Panc1 (cell line): Measurements from ENCODE around the gene LHX3. TPM values are rescaled to one million over a fixed set of nuclear protein-coding genes. Genes with fewer than 3 reads are reported as not detected.

Source experiments
- ATAC-seq: fragments of 200-7000 bp; cut with Tn5 transposase; 2 replicates; pipeline ENCODE4 v1.9.1; 2020; ENCODE audit warnings: mild to moderate bottlenecking, moderate library complexity
- BruUV-seq: library from RNA; stranded (reverse); fragments of 400-500 nt; replicated peaks from 2 replicates; lab custom pipeline; 2021; lab: Mats Ljungman, UMichigan
- CTCF ChIA-PET: fragments of 300-600 bp; sonication (Branson Sonifier 250); formaldehyde crosslinking; loops from one replicate; lab custom pipeline; 2022; ENCODE audit warnings: antibody characterized with exemption; lab: Charles Lee
- POLR2A ChIA-PET: fragments of 300-600 bp; sonication (Branson Sonifier 250); formaldehyde crosslinking; loops from one replicate; lab custom pipeline; 2022; ENCODE audit warnings: antibody characterized with exemption; lab: Charles Lee
- DNase-seq: peaks from one replicate; pipeline ENCODE4 v3.0.0-alpha.2; 2010; ENCODE audit warnings: low read depth, low spot score
- H3K27ac ChIP-seq: 2 replicates; pipeline ENCODE4 v1.5.1; 2011; ENCODE audit warnings: mild to moderate bottlenecking, low read length, inconsistent platforms
- H3K27me3 ChIP-seq: fragments of 200-500 bp; sonication (Bioruptor generic); 2 replicates; pipeline ENCODE4 v1.6.0; 2014; ENCODE audit warnings: low read length, inconsistent platforms; ENCODE audit not compliant: control insufficient read depth, insufficient read depth
- H3K36me3 ChIP-seq: fragments of 200-500 bp; sonication (Bioruptor generic); 2 replicates; pipeline ENCODE4 v1.5.1; 2014; ENCODE audit warnings: inconsistent platforms, mild to moderate bottlenecking, low read length, moderate library complexity; ENCODE audit not compliant: control insufficient read depth, insufficient read depth
- H3K4me1 ChIP-seq: 2 replicates; pipeline ENCODE4 v1.5.1; 2011; ENCODE audit warnings: inconsistent platforms, mild to moderate bottlenecking, low read length, moderate library complexity; ENCODE audit not compliant: control insufficient read depth, insufficient read depth
- H3K4me3 ChIP-seq, 2 experiments: 2 replicates each; pipeline ENCODE4 v1.5.1; 2011 to 2012; ENCODE audit warnings: low read depth in 2 of 2, low read length in 2 of 2, mild to moderate bottlenecking in 2 of 2, inconsistent platforms in 1 of 2, moderate library complexity in 1 of 2
- H3K9me3 ChIP-seq: fragments of 200-500 bp; sonication (Bioruptor generic); 2 replicates; pipeline ENCODE4 v1.5.1; 2014; ENCODE audit warnings: low read depth, mild to moderate bottlenecking, inconsistent platforms, low read length, moderate library complexity; ENCODE audit not compliant: control insufficient read depth, insufficient read depth
- POLR2AphosphoS5 ChIP-seq: IDR thresholded peaks from 2 replicates; pipeline ENCODE4 v1.6.1; 2012; ENCODE audit warnings: mild to moderate bottlenecking, low read depth, low read length, moderate library complexity
- SIN3A ChIP-seq: IDR thresholded peaks from 2 replicates; pipeline ENCODE4 v1.6.1; 2012; ENCODE audit warnings: low read depth, mild to moderate bottlenecking, low read length, moderate library complexity, borderline replicate concordance; ENCODE audit not compliant: insufficient read depth
- TCF7L2 ChIP-seq: IDR thresholded peaks from 2 replicates; pipeline ENCODE4 v1.6.1; 2011; ENCODE audit warnings: mild to moderate bottlenecking, low read depth, low read length, inconsistent platforms
- in situ Hi-C: cut with HindIII; loops from 2 replicates; pipeline ENCODE4 v1.10.0; 2016; ENCODE audit warnings: low sequenced_read_pairs, low pct_unique_long_range_greater_than_20kb
- intact Hi-C: fragments of 100-400 bp; cut with micrococcal nuclease; formaldehyde crosslinking; loops from one replicate; pipeline ENCODE4 v1.10.0; 2022; ENCODE audit not compliant: unreplicated experiment
- total RNA-seq: library from RNA; stranded (reverse); gene quantifications from one replicate; pipeline ENCODE4 v1.2.1, GENCODE V29; 2021; ENCODE audit not compliant: unreplicated experiment
- TF ChIP-seq, protein P1 (sequence below): fragments of 450-650 bp; IDR thresholded peaks from 2 replicates; pipeline ENCODE4 v1.5.1; 2017; ENCODE audit warnings: mild to moderate bottlenecking
- TF ChIP-seq, protein P2 (sequence below), 2 experiments: IDR thresholded peaks; 2 replicates each; pipeline ENCODE4 v1.6.1; 2011 to 2012; ENCODE audit warnings: low read depth in 2 of 2, control low read depth in 1 of 2, low read length in 1 of 2, mild to moderate bottlenecking in 1 of 2, moderate library complexity in 1 of 2; ENCODE audit not compliant: insufficient read depth in 1 of 2

LHX3 gene
- total RNA-seq, 1 experiment from 2014 or later, result 0.13 TPM

DNA sequence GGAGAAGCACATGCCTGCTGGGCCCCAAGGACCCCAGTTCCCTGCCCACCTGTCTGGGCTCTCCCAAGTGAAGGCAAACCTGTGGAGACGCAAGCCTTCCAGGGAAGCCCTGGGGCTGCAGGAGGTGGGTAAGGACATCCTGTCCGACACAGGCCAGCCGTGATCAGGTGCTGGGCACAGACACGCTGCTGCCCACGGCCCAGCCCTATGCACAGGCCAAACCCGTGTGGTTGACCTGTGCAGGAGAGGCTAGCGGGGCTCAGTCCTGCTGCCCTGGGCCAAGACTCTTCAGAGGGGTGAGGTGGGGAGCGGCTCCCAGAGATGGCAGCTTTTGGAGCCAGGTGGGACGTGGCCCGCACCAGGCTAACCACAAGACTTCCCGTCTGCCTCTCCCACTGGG is 14.3 kb downstream of the LHX3 start:
- H3K36me3 ChIP-seq, result no peaks in the 10 kb centered on the region
- no TSS peak for BruUV-seq
- H3K4me1 ChIP-seq, result peaks cover 2% of the 10 kb centered on the region; the same call in 1 of the 2 replicates
- H3K9me3 ChIP-seq, result no peaks in the 10 kb centered on the region
- ATAC-seq (no peak), DNase-seq (no peak)
- H3K4me3 ChIP-seq, result no peak overlapping the region
- in situ Hi-C loops, result no loop called here
- ChIA-PET CTCF (no interaction called here), POLR2A (no interaction called here)
- H3K27ac ChIP-seq, result no peak overlapping the region
- TF ChIP-seq, protein P1, sequence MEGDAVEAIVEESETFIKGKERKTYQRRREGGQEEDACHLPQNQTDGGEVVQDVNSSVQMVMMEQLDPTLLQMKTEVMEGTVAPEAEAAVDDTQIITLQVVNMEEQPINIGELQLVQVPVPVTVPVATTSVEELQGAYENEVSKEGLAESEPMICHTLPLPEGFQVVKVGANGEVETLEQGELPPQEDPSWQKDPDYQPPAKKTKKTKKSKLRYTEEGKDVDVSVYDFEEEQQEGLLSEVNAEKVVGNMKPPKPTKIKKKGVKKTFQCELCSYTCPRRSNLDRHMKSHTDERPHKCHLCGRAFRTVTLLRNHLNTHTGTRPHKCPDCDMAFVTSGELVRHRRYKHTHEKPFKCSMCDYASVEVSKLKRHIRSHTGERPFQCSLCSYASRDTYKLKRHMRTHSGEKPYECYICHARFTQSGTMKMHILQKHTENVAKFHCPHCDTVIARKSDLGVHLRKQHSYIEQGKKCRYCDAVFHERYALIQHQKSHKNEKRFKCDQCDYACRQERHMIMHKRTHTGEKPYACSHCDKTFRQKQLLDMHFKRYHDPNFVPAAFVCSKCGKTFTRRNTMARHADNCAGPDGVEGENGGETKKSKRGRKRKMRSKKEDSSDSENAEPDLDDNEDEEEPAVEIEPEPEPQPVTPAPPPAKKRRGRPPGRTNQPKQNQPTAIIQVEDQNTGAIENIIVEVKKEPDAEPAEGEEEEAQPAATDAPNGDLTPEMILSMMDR, result no peak
- TF ChIP-seq POLR2AphosphoS5, result no peak
- no peak for TF ChIP-seq TCF7L2
- intact Hi-C loops, result no loop called here
- no peaks in the 10 kb centered on the region; the same call in 1 of the 2 replicates for H3K27me3 ChIP-seq

DNA sequence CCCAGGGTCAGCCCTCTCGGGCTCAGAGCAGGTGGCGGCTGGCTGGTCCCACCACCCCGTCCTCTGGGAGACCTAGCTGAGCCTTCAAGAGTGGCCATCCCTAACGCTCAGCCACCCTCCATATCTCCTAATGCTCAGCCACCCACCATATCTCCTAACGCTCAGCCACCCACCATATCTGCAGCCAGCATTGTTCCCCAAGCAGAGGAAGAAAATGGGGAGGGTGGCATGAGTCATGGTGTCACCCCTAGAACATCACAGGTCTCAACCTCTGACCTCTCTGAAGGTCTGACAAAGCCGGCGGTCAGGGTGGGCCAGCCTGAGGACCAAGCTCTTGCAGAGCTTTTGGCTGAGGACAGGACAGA is 14.7 kb downstream of the LHX3 start:
- Histone ChIP-seq H3K27ac (no peak overlapping the region), H3K36me3 (no peaks in the 10 kb centered on the region), H3K4me3 (no peak overlapping the region), H3K9me3 (no peaks in the 10 kb centered on the region), H3K4me1 (peaks cover 2% of the 10 kb centered on the region; the same call in 1 of the 2 replicates), H3K27me3 (no peaks in the 10 kb centered on the region; the same call in 1 of the 2 replicates)
- in situ Hi-C loops, result no loop called here
- ATAC-seq, result no peak
- CTCF ChIA-PET, result no interaction called here
- TF ChIP-seq TCF7L2 (no peak), POLR2AphosphoS5 (no peak), SIN3A (no peak)
- TF ChIP-seq, protein P2, sequence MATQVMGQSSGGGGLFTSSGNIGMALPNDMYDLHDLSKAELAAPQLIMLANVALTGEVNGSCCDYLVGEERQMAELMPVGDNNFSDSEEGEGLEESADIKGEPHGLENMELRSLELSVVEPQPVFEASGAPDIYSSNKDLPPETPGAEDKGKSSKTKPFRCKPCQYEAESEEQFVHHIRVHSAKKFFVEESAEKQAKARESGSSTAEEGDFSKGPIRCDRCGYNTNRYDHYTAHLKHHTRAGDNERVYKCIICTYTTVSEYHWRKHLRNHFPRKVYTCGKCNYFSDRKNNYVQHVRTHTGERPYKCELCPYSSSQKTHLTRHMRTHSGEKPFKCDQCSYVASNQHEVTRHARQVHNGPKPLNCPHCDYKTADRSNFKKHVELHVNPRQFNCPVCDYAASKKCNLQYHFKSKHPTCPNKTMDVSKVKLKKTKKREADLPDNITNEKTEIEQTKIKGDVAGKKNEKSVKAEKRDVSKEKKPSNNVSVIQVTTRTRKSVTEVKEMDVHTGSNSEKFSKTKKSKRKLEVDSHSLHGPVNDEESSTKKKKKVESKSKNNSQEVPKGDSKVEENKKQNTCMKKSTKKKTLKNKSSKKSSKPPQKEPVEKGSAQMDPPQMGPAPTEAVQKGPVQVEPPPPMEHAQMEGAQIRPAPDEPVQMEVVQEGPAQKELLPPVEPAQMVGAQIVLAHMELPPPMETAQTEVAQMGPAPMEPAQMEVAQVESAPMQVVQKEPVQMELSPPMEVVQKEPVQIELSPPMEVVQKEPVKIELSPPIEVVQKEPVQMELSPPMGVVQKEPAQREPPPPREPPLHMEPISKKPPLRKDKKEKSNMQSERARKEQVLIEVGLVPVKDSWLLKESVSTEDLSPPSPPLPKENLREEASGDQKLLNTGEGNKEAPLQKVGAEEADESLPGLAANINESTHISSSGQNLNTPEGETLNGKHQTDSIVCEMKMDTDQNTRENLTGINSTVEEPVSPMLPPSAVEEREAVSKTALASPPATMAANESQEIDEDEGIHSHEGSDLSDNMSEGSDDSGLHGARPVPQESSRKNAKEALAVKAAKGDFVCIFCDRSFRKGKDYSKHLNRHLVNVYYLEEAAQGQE (IDR thresholded peaks at IDR 0.05; ENCODE audit: insufficient read depth in 1 of 2, low read depth in 2 of 2, low read length in 1 of 2), result no peak
- TF ChIP-seq, protein P1, result no peak
- intact Hi-C loops, result no loop called here
- POLR2A ChIA-PET, result no interaction called here
- no TSS peak for BruUV-seq
- no peak for DNase-seq
